ENCODE measurements around the gene ABHD6.
"Not testable (repeated sequence)": the region's sequence is repeated elsewhere in the genome, so short reads cannot be mapped to it uniquely, and the experiment has no call there.

ABHD6 gene, protein sequence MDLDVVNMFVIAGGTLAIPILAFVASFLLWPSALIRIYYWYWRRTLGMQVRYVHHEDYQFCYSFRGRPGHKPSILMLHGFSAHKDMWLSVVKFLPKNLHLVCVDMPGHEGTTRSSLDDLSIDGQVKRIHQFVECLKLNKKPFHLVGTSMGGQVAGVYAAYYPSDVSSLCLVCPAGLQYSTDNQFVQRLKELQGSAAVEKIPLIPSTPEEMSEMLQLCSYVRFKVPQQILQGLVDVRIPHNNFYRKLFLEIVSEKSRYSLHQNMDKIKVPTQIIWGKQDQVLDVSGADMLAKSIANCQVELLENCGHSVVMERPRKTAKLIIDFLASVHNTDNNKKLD

DNA sequence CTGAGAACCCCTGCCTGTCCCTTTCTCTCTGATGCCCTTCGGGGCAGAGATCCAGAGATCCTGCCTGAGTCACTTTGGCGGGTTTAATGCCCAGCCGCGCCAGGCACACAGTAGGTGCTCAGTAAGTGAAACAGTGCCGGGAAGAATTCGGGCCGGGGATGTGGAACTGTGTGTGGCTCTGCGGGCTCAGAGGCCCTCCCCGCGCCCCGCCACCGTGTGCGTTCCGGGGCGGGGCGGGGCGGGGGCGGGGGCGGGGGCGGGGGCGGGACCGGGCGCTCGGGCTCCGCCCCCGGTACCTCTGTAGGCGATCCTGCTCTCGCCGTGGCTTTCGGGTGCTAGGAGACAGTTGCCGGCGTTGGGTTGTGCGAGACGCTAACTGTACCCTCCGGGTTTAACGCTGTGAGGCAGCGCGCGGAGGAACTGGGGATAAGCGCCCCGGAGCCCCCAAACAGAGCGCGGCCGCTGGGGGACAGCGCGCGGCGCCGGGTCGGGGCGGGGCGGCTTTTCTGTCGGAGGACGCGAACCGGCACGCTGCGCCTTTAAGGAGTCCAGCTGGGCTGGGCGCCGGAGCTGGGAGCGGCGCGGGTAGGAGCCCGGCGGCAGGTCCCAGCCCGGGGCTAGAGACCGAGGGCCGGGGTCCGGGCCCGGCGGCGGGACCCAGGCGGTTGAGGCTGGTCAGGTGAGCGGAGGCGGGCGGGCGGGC is at the start of gene ABHD6:
TSS of gene ABHD6 (plus strand) at position 555 of the 703 bp plus-strand sequence. CDS start 18,795 bp downstream, outside the sequence.
- DNase-seq (ENCODE audit: low spot score) = peak; percentile 89

DNA sequence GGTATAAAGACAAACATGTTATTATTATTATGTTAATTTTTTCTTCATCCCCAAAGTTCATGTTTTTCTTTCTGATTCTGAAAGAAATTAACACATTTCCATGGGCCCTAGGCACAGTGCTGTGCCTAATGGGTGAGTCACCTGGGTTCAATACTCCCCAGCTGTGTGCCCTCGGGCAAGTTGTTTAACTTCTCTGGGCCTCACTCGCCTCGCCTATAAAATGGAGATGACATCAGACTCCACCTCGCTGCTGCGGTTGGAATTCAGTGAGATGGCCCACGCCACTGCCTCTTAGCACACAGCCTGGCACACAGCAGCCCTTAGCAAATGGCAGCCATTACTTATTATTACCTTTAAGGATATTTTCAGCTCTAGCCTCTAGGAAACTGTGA is 49.4 kb upstream of the ABHD6 start:
- DNase-seq (ENCODE audit: low spot score) = no peak

DNA sequence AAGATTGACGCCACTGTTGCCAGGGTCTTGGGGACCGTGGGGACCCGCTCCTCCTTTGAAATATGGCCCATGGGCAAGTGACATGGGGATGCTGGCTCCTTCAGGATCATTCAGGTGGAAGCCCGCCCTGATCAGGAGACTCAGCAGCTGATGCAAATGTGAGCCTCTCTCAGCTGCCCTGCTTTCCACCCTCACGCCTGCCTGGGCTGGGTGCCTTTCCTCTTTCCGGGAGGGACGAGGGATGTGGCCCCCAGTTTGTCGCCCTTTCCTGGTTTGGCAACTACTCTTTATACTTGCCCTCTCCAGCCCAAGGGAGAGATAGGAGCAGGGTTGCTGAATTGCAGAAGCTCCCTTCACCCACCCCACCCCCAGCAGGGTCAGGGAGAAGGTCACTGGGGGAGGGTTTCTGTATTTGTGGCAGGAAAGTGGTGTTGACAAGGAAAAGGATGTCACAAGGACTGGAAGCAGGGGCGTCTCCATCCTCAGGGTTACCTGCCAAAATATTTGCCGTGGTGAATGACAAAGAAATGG is 48.6 kb upstream of the ABHD6 start:
- DNase-seq (ENCODE audit: low spot score) = no peak

DNA sequence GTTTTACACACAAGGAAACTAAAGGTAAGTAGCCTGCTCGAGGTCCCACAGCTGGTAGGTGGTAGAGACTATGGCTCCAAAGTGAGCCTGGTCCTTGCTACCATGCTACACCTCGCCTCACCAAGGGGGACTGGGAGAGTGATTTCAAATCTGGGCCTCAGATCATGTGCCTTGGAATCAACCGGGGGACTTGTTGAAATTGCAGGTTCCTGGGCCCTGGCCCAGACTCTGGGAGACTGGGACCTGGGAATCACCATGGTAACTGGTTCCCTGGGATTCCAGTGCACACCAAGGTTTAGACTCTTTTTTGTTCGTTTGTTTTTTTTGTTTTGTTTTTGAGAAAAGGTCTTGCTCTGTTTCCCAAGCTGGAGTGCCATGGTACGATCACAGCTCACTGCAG is 47.9 kb upstream of the ABHD6 start:
- DNase-seq (ENCODE audit: low spot score) = no peak

DNA sequence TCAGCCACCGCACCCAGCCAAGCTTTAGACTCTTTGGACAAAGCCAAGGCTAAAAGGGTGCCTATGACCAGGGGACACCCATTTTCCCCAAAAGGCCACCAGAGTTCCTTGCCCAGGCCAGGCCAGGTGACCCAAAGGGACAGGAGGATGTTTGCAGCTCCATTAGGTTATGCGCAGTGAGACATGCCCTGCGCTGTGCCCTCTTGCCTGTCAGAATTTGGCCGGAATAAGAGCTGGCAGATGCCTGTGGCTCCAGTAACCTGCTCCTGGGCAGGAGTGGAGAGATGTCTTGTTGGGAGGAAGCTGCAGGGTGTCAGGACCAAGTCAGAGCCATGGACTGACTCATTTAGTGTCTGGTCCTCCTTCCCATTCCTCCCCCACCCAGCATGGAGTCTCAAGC is 47.3 kb upstream of the ABHD6 start:
- no peak for DNase-seq (ENCODE audit: low spot score)

DNA sequence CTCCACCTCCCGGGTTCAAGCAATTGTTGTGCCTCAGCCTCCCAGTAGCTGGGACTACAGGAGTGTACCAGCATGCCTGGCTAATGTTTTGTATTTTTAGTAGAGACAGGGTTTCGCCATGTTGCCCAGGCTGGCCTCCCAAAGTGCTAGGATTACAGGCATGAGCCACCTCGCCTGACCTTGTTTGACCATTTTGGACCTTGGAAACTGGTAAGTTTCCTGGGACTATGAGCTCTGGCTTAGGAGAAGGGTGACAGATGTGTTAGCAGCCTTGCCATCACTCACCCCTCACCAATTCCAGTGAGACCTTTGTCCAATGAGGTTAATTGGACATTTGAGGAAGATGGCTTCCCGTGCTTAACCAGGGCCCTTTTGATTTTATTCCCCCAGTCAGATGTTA is 46.7 kb upstream of the ABHD6 start:
- no peak for DNase-seq (ENCODE audit: low spot score)

DNA sequence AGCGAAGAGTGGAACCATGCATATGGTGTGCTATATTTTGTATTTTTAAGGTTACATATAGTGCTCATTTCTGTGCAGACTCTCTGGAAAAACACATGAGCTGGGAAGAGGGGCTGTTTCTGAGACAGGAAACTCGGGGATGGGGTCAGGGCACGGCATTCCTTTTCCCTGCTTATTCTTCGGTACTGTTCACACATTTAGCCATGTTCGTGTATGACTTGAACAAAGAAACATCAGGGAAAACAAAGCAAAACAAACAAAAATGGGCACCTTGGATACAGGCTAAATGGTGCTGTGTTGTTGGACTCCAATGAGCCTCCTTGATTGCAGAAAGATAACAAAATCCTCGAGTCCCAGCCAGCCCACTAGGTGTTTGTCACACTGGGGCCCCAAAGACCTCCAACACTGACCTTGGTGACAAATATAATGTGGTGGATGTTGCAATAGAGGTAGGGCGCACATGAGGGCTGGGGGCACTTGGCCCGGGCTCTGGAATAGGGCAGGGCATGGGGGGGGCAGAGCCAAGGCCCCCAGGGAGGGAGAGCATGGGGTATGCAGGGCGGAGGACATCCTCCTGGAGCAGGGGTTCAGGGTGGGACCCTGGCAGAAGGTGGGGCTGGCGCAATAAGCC is 46.1 kb upstream of the ABHD6 start:
- DNase-seq (ENCODE audit: low spot score) = no peak

DNA sequence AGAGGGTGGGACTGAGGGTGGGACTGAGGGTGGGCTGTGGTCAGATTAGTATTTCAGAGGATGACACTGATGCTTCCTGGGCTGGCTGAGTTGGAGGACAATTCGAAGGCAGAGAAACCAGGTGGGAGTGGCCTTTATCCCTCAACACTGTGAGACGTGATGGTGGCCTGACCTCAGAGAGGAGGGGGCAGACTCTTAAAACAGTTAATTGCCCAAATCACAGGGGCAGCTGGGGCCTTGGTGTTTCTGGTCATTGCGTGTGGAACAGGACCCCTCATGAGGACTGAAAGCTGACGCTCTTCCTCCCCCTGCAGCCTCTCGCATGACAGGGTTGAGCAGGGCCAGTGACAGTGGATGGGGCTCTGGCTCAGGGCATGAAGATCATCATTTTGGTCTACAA is 45.5 kb upstream of the ABHD6 start:
- no peak for DNase-seq (ENCODE audit: low spot score)

DNA sequence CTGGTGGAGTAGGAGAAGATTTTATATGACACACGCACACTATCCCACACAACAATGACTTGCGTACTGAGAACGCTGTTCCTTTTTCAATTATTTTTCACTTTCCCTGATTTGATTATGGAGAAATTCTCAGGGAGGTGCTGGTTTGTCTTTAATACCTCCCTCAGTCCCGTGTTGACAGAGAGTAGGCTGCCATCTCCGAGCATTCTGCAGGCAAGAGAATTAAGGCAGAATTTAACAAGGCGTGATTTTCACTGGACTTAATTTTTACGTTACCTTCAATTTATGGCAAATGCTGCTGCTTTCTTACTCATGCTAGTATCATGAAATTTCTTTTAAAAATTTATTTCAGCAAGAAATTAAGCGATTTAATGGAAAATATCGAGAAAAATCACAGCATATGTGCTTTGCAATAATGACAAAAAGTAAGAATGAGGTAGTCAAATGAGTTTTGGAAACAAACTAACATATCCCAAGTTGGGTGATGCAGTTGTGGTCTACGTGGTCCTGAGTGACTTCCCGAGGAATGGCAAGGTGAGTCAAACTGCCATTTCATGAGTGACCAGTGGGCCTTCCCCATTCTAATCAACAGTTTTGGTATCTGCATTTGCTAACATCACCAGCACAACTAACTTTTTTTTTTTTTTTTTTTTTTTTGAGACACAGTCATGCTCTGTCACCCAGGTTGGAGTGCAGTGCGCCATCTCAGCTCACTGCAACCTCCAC is 43.7 kb upstream of the ABHD6 start:
- no peak for DNase-seq (ENCODE audit: low spot score)

DNA sequence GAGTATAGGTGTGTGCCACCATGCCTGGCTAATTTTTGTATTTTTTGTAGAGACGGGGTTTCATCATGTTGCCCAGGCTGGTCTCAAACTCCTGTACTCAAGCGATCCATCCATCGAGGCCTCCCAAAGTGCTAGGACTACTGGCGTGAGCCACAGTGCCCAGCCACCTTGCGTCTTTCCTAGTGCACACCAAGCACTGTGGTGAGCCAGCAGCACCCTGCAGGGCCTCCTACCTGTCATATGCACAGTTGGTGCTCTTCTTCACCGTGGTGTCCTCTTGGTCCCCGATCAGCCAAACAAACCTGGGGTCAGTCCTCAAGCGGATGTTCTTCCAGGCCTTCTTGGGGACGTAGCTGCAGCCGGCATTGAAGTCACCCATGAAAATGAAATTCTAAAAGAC is 40.0 kb upstream of the ABHD6 start:
- no peak for DNase-seq (ENCODE audit: low spot score)

DNA sequence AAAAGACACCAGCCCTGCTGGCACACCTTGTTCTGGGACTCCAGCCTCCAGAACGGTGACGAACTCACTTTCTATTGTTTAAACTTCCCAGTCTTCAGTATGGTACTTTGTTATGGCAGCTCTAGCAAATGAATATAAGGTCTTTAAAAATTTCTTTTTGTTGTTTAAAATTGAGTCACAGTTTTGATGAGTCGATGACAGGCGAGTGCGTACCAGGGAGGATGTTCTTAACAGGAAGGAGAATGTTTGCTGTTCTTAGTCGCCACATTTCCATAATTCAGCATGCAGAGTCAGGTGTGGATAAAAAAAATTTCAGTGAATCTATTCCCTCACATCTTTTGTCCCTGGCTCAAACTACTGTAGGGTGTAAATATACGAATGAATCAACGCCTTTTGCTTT is 39.2 kb upstream of the ABHD6 start:
- no peak for DNase-seq (ENCODE audit: low spot score)

DNA sequence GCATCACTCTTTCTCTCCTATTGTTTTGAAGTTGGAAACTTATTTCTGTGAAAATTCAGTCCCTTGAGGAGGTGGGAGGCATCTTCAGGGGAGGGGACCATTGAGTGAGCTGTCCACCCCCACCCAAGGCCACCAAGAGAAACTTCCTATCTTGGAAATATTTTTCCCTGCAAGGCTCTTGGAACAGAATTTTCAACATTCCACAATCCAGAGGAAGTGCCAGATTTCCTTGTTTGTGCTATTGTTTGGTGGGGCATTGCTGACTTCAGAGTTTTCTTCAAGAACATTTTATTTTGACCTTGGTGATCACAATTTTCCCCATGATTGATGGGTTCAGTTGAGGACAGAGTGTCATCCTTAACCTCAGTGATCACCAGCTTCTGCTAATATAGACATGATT is 38.8 kb upstream of the ABHD6 start:
- no peak for DNase-seq (ENCODE audit: low spot score)

DNA sequence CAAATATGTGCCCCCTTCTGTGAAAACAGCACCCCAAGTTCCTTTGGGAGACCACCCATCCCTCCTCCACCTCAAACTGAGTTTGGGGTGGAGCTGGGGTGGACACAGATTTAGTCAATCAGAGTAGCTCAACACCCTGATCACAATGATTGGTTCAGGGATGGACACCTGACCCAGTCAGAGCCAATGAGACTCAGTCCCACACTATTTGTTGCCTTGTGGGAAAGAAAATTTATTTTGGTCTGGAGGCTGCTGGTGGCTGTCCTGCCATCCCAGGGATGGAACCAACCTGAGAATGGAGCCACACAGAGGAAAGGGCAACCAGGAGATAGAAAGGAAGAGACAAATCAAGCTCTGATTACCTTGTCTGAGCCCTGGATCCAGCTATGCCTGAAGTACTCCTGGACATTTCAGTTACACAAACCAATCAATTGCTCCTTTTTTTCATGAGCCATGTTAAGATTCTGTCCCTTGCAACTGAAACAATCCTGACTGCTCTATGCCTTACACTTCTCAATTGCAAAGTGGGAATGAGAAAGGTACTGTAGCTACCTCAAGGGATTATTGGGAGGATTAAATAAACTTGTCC is 37.4 kb upstream of the ABHD6 start:
- no peak for DNase-seq (ENCODE audit: low spot score)

DNA sequence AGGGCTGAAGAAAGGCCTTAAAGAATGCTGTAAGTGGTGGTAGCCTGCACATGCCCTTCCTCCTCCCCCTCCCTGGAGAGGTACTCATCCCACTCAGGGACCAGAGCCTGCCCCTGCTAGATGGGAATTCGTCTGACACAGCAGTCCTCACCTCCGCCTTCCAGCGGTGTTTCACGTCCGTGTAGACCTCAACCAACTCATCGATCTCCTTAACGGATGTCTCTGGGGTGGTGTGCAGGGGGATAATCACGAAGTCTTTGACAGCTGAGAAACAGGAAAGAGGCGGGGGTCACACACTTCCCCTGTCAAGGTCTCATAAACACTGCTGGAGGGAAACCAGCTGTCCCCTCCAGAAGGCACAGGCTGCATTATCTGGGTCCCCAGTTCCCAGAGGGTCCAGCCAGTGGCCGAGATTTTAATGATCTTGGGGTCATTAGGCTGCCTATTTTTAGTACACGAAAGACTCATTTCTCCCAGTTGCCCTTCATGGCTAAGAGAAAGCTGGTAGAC is 36.7 kb upstream of the ABHD6 start:
- no peak for DNase-seq (ENCODE audit: low spot score)

DNA sequence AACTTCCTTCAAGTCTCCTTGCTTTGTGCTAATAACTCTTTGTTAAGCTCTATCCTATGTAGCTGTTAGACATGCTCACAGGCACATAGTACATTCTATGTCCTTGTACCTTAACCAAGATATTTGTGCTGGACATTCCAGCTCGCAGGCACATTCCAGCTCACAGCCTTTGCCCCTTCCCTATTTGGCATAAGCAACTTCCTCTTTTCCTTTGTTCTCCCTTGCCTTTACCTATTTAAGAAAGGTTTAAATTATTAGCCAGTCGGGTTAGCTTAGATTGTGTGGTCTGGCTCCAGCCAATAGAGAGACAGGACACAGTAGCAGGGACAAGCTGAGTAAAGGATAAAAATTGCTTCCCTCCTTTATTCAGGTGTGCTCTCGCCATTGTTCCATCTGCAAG is 36.1 kb upstream of the ABHD6 start:
- DNase-seq (ENCODE audit: low spot score) = not testable (repeated sequence)

DNA sequence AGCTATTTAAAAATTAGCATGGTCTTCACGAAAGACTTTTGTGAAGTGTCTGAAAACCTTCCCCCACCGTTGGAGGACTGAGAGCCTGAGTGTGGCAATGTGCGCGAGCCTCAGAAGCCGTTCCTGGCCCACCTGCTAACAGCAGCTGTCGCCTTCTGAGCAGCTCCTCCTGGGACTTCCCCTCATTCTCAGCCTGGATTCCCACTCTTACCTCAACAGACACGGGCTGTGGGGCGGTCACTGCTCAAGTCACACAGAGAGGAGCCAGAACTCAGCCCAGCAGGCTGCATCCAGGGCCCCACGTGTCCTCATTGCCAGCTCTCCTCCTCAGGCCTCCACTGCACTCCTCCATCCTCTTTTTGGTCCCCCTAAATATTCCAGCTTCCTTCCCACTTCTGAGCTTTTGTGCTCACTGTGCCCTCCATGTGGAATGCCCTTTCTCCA is 34.7 kb upstream of the ABHD6 start:
- DNase-seq (ENCODE audit: low spot score) = no peak

DNA sequence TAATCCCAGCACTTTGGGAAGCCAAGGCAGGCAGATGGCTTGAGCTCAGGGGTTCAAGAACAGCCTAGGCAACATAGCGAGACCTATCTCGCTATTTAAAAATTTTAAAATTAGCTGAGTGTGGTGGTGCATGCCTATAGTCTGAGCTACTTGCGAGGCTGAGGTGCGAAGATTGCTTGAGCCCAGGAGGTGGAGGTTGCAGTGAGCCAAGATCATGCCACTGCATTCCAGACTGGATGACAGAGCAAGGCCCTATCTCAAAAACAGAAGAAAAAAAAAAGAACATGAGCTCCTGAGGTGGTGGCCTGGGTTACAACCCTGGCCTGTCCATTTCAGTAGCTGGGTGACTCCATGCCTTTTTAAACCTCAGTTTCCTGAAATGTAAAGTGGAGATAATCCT is 34.1 kb upstream of the ABHD6 start:
- DNase-seq (ENCODE audit: low spot score) = no peak

DNA sequence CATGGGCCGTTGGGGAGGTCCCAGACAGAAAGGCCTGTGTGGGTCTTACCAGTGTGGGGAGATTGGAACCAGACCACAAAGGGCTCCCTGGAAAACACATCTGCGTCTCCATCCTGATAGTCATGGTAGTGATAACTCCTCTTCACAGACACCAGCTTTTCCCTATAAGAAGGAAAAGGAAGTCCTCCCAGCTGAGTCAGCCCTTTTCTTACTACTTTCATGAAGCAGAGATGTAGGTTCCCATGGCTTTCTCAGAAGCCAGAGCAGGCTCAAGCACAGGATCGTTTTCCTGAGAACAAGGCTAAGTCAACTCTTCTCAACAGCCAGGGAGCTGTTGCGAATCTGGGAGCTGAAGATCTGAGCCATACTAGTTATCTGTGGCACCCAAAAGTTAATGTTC is 32.9 kb upstream of the ABHD6 start:
- no peak for DNase-seq (ENCODE audit: low spot score)

DNA sequence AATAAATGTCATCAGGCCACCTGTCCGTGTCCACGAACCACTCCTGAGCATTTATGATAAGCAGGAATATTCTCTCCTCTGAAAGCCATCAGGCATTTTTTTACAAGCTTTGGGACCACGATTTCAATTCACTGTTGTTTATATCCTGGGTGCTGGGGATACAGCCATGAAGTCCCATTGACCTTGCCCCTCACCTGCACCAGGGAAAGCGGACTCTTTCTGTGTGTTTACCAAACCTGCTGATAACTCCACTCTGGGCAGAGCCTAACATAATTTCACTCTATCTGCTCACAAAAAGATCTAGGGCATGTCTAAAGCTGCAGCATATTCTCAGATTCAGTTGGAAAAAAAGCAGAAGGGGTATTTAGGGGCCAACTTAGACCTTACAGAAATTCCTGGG is 31.6 kb upstream of the ABHD6 start:
- DNase-seq (ENCODE audit: low spot score) = no peak

DNA sequence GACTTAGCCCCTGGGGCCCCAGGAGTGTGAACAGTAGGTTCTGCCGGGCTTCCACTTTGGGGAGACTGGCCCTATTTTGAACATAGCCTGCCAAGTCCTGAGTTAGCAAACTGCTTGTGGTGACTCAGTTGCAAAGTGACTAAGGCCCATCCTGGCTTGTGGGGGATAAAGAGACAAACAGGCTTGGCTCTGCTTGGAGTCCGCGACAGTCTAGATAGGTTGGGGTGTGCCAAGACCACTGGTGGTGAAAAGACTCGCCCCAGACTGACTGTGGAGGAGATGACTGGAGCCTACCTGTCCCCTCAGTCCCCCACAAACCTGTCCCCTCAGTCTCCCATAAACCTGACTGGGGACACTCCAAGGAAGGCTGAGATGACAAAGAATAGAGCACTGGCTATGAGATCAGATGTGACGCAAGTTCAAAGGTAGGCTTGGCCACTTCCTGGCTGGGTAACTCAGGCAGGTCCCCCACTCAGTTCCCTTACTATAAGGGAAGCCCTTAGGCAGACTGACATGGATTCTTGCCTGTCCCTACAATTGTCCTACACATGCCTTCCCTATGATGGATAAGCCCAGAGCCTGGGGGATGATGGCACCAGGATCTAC is 31.1 kb upstream of the ABHD6 start:
- no peak for DNase-seq (ENCODE audit: low spot score)

DNA sequence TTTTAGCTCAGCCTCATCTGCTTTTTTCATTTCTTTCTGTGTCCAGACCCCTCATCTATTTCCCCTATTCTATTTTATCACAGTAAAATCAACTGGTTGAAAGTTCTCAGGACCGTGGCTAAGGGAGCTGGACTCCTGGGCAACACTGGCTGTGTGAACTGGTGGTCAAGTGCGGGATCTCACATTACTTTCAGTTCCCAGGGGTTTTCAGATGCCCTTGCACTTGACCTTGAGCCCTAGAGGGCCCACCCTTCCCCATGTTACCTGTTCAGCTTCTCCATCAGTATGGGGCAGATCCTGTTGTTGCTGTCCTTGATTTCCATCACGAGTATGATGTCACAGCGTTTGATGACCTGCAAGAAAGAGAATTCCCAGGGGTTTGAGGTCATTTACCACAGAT is 29.6 kb upstream of the ABHD6 start:
- DNase-seq (ENCODE audit: low spot score) = no peak
